ENCODE results near the gene LAMA1. TPM values are rescaled to one million over a fixed set of nuclear protein-coding genes. Genes with fewer than 3 reads are reported as not detected.

LAMA1 gene
- total RNA-seq, 1 donor from 2014 or later, result 4.5 TPM

DNA sequence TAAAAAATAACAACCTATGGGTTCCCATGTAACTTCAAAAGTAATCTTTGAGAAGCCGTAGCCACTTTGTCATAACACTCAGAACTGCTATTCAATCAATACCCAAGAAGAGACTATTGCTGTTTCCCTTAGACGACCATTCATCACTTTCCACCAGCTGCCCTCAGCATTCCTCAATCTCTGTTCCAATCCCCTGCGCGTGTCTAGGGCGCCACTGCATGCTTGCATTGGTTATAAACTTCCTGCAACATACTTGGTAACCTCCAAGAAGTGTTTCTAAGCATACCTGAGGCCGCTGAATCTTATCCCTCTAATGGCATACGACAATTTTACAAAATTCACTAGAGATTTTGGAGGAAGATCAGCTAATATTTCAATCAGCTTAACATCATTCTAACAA lies 134.2 kb downstream of the LAMA1 start:
- DNase-seq, result no peak

DNA sequence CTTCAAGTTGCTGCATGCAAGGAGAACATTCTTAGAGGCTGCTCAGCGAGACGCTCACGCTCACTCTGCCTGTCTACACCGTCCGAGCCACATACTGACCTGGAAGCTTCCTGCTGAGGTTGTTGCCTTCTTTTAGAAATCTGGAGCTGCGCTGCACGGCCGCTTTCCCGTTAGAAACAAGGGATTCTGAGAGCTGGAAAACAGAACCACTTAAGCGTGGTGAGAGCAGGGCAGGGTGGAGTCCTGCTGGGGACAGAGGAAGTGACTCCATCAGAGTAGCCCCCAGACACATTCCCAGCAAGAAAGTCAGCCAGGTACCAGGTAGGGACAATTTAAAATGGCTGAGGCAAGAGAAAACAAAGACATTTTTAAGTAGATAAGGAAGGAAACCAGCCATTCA lies 135.2 kb downstream of the LAMA1 start:
- no peak for DNase-seq

DNA sequence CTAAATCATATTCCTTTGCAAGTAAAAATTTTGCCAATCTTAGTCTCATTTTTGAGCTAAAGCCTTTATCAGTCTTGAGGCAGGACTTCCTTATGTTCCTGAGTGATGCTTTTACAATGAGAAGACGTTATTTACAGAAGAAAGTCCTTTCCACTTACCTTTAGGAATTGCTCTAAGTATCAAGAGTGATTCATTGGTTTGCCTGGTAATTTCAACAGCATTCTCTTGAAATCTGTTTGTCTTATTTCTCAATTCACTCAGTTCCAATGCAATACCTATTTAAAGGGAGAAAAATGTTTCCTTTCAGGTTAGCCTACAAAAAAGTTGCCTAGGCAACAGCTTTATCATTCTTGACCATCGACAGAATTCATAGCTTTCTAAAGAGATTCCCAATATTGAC lies 137.2 kb downstream of the LAMA1 start:
- no peak for DNase-seq

DNA sequence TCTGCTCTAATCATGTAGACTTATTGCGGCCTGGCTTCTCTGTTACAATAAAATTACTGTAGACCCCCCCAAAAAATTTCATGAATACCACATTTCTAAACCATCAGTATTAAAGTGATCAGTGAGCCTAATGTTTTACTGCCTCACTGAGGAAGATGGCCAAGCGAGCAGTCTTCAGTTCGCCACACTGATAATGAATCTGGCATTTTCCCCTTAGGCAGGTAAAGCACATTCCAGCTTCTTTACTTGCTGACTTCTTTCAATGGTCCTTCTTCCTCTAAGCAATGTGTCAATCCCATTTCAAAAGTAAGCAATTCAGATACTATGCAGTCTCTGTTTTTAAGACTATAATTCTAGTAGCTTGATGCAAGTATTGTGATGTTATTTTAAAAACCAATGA lies 137.6 kb downstream of the LAMA1 start:
- DNase-seq, result no peak

DNA sequence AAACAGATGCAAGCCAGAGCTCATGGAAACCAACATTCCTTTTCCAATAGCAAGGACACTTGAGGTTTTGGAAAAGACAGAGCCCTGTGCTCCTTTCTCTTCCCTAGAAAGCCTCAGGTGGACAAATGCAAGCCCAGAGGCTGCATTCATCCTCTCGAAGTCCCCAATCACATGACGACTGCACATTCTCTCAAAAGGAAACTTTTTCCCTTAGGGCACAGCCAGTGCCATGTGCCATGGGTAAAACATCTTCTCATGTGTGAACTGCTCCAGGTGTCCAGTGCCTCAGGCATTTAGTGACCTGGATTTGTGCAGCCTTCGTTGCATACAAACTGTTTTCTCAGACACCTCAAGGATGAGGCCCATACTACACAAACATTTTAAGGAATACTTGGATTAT lies 140.7 kb downstream of the LAMA1 start:
- DNase-seq, result no peak

DNA sequence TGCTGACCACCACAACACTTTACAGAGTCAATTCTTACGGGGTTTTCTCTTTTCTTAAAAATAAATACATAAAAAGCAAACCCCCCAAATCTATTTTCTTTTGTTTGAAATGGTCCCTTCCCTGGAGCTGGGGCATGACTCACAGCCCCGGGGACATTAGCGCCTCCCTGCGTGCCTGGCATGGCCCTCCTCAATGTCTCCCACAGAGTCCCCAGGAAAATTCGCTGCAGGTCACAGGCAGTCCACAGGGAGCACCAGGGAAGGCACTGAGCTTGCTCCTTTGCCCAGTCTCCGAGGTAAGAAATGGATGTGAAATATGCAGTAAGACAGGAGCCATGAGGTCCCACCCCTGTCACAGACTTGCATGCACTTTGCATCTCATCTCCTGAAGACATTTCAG lies 142.5 kb downstream of the LAMA1 start:
- DNase-seq, result no peak

DNA sequence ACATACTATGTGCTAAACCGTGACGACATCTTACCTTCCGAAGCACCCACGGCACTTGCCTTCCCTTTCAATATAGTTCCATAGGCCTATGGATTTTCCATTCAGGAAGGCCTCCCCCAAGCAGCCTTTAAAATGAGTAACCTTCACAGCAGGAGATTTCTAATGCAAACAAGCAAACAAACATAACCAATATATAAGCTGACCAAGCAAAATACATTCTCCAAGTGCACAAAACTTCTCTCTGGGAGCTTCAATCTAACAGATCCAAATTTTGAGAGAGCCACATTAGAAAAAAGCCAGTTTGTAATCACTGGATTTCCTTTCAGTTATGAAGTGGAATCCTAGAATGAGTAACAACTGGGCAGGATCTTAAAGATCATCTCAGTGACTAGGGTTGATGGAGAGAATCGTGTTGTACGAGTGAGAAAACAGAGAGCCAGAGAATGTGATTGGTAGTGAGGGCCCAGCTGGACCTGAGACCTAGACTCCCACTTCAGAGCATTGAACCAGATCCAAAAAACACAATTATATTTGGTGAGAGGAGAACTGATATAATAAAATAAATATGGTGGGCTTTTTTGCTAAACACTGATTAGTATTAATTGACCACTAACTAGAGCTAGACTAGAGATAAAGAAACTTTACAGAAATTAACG lies 145.6 kb downstream of the LAMA1 start:
- no peak for DNase-seq

DNA sequence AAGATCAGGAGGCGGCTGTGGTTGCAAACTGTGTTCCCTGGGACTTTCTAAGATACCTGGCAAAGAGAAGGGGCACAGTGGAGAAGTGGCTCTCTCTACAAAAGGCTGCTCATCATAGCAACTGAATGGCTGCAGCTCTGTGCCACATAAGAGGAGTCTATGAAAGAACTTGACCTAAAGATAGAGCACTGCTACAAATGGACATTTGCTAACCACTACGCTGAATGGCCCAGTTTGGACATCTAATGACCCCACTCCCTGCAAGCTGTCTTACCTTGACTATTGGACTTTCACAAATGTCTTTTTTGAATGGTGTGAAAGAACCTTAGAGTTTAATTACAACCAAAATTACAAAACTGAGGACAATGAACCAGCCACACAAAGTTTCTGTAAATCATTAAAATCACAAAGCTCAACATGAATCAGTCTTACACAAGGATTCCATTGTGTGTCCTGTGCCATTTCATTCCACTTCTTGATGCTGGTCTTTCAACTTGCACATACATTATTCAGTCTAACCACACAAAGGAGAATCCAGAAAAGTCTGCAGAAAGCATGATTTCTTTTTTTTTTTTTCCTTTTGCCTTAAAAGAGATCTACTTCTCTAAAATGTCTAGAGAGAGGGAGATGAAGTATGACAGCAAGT lies 154.0 kb downstream of the LAMA1 start:
- no peak for DNase-seq

DNA sequence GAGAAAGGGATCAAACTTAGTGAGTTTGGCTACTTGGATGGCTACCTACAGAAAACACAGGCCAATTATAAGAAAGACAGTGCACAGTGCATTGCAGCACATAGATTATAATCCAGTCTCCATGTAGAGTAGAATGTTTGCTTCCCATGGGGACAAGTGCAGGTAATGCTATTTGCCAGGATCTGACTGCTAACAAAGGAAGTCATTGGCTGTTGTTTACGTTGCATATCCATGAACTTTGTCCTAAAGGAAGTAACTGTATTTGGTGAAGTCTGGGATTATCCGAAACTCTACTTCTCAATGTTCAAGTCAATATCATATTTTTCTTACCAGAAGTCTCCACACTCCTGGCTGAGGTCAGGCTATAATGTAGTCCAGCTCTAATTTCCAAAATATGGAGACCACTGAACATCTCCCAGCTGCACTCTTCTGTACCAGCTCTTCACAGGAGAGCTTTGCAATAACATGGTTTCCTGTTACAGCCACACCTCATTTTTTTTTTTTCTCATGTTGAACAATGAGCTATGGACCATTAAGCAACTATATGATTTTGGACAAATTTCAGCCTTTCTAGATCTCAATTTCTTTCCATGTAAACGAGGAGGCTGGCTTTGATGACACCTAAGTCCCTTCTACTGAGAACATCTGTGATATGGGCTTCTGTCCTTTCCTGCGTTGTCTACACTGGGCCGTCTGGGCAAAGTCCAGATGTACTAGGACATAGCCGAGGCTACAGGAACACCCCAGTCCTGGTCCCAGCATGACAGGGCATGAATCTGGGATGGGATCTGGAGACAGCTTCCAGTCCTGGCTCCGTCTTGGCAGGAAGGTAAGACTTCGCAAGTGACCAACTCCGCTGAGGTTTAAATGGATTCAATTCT lies 154.8 kb downstream of the LAMA1 start:
- DNase-seq, result no peak

DNA sequence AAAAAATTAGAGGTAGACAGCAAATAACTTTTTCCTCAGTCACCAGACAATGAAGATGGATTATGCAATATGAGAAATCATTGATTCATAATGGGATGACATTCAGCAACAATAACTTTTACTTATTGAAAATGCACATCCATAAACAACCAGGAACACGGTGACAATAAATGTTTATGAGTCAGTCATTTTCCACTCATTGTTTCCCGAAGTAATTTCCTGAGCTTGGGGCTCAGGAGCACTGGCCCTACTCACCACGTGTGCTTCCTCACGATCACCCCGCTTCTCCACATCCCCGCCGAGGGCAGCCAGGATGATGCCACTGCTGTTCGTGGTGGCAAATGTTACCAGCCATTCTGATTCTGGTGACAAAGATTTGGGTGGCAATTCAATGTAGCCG lies 156.3 kb downstream of the LAMA1 start:
- DNase-seq, result no peak

DNA sequence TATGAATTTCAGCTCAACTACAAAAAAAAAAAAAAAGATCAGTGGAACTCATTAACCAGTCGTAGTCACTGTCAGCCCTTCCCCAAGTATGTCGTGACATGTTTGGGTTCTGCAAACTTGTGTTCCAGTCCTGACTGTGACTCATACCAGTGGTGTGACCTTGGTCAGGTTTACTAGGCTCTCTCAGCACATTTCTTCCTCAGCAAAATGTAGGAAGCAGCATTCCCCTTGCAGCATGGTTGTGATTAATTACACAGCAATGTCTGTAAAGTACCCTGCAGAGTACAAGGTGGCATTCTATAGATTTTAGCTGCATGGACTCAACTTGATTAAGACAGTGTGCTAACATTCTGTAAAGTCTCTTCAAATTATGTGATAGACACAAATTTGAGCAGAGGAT lies 156.9 kb downstream of the LAMA1 start:
- no peak for DNase-seq

DNA sequence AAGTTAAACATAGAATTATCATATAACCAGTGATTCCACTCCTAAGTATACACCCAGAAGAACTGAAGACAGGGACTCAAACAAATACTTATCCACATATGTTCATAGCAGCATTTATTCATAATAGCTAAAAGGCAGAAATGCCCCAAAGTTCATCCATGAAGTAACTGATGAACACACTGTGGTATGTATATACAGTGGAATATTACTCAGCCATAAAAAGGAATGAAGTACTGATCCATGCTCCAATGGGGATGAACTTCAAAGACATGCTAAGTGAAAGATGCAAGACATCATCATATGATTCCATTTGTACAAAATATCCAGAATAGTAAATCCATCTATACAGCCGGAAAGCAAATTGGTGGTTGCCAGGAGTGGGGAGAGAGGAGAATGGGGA lies 157.5 kb downstream of the LAMA1 start:
- no peak for DNase-seq

DNA sequence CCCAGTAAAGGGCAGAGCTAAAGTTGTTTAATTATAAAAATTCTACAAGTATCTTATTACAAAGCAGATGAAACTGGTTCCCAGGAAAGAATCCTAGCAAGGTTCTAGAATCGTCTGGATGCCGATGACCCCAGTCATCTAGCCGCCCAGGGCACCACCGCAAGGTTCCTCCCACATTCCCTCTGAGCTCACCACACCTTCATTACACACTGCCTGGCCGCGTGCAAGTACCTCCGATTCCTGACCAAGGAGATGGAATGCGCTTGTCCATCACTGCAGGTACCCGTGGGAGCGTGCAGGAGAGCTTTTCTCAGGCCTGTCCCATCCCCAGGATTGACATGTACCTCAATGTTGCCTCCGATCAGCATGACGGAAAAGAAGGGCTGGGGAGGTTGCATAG lies 158.5 kb downstream of the LAMA1 start:
- DNase-seq, result no peak

DNA sequence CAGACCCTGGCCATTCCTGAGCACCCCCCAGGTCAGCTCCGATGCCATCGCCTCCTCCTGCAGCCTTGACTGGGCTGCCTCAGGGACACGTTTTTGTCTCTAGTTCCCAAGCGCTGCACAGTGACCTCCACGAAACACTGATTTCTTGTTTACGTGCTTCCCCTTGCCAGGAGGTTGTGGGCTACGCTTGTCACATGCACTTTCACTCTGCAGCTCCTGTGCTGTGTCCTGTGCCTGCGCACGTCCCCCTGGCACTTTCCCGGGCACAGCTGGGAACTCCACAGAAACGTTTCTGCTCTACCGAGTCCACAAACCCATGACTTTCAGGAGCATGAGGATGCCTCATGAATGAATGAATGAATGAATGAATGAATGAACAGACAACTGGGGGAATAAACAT lies 160.6 kb downstream of the LAMA1 start:
- DNase-seq, result no peak

DNA sequence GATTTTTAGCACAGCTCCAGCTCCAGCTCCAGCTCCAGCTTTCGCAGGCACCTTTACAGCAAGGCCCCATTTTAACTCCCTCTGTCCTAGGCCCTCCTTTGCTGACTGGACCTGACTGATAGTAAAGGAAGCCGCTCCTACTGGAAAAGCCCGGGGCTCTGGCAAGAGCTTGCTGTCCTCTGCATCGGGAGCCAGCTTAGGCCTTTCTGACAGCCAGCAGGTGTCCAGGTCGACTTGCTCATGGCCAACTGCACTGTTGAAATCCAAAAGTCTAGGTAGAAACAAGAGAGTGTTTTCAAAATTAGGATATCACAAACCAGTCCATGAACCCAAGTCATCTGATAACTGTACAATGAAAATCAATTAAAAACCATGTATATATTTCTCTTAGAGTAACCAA lies 161.1 kb downstream of the LAMA1 start:
- DNase-seq, result no peak

DNA sequence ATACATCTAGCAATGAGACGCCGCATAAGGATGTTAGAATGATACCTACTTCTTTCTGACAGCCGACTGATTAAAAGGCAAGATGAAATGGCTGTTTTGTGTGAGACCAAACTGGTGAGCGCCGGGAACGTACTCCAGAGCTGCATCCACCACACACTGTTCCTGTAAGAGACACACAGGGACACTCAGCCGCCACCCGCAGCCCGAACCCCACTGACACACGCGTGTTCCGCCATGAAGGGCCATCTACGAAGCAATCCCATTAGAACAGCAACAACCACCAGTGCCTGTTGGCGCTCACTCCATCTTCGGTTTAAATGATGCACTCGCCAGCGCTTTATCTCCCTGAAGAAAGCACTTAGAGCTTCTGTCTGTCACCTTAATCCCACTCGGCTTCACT lies 162.3 kb downstream of the LAMA1 start:
- DNase-seq, result no peak

DNA sequence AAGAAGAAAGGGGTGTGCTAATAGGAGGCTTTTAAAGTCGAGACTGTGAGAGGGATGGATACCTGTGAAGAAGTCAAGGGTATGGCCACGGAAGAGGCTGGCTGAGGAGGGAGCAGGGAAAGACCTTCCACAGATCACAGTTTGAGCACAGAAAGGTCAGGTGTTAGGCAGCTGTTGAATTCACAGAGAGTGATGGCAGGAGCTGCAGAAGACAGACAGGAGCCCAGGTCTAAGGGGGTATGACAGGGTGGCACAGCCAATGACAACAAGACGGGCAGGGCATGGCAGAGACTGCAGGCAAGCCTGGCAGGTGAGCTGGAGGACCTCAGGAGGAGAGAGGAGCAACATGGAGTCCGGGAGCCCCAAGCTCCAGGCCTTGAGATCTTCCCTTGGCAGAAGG lies 163.1 kb downstream of the LAMA1 start:
- DNase-seq, result no peak

DNA sequence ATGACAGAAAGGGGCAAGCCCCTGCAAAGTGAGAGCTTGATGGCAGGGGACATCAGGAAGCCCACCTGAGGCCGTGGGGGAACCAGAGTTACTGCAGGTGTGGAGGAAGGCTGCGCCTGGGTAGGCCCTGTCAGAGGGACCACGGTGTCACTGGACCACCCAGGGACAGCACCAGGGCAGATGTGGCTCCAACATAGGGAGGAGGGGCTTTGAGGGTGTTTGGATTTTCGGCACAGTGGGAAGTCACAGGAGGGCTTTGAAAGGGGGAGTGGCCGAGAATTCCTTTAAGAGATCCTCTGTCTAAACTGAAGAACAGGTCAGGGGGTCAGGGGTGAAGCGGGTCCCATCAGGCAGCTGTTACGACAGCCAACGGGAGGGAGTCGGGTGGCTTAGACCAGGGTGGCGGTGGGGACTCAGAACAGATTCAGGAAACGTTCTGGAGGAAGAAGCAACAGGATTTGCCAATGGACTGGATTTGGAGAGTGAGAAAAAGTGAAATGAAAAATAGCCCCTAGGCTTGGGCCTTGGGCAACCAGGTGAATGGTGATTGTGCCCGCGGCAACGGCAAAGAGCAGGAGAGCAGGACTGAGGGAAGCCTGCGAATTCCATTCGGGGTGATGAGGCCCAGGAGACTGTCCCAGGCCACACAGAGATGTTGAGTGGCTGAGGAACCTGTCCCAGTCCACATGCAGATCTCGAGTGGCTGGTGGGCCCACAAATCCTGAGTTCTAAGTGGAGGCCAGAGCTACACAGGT lies 166.1 kb downstream of the LAMA1 start:
- no peak for DNase-seq

DNA sequence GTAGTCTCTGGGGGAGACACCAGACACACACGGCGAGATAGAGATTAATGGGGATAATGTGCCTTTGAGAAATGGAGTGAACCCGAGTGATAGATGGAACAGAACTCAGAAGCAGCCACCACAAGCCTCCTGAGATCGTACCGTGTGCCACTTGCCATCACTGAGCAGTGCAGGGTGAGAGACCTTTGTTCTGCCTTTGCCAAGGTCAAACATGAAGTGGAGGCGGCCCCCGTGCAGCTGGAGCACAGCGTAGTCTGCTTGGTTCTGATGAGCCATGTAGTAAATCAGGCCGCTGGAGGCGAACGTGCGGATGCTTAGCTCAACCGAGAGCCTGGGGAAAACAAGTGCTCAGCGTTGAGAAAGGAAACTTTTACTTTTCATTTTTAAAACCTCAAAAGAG lies 167.0 kb downstream of the LAMA1 start:
- DNase-seq, result no peak

DNA sequence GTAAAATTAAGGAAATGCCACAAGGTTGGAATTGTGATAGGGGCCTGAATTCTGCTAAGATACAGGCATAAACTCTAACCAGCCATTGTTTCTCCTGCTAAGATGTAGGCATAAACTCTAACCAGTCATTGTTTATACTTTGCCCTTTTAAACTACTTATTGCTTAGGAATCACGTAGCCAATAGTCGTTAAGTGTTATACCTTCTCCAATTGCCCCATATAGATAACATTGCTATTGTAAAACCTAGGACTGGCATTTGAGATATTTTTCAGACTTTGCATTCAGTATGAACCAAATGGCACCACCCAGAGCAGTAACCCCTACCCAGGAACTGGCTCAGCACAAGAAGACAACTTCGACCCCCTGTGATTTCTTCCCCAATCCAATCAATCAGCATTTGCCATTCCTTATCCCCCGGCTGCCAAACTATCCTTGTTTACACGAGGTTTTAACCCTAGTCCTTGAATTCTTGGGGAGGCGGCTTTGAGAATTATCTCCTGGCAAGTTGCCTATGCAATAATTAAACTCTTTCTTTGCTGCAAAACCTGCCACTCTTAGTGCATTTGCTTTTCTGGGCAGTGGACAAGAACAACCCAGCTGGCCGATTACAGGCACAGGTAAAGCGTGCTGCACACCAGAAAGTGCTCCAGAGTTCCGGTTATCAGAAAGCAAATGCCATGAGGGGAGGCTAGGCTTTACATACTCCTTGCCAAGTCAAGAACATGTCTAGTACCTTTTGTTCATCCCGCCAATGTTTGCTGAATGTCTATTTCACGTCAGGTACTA lies 167.6 kb downstream of the LAMA1 start:
- no peak for DNase-seq

DNA sequence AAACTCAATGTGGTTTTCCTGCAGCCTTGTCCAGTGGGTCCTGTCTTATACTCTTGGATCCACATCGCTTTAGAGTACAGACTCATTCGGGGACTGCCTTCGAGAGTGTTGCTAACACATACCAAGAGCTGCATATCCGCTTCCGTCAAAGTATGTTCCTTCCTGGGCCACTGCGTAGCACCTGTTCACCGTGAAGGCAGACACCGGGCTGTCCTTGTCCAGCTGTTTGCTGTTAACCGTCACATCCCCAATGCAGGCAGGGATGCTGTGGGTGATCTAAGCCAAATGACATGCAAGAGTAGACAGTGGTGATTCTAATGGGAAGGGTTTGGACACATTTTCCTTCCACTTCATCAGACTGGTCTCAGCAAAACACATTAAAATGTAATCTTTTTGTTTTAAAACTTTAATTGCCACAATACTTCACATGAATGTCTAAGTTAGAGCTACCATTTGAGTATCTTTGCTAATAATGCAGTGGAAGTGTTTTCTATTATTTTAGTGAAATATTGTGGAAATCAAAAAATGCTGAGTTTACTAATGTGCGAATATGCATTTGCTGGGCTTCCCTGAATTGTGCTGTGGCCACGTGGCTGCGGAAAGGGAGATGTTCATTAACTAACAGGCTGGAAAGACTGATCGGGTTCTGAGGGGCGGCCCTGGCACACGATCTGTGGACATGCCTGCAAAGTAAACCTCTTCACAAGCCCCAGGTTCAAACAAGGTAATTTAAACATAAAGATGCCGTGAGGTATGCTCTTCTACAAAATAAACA lies 169.1 kb downstream of the LAMA1 start:
- DNase-seq, result peak; percentile 15

Data from tongue (tissue), 2 donors.